22Rv1 (cell line): Measurements from ENCODE around the gene DAAM1.

Experiments
- CTCF ChIP-seq: fragments of 450-650 bp; IDR thresholded peaks from 2 replicates; pipeline ENCODE4 v1.5.1; 2017; ENCODE audit warnings: mild to moderate bottlenecking
- ZFX ChIP-seq: fragments of 450-650 bp; IDR thresholded peaks from 2 replicates; pipeline ENCODE4 v1.6.1; 2017; ENCODE audit warnings: antibody characterized with exemption, borderline replicate concordance

GRCh38 chr14:59195912-59196311 is 7.4 kb downstream of the DAAM1 start:
- TF ChIP-seq CTCF (no peak), ZFX (no peak)
